IMR-90 (cell line): ENCODE results near the gene SLC39A6. TPM values are rescaled to one million over a fixed set of nuclear protein-coding genes. Genes with fewer than 3 reads are reported as not detected.

Experiments
- ATAC-seq: fragments of 200-7000 bp; cut with Tn5 transposase; 2 replicates; pipeline ENCODE4 v1.9.1; 2020; ENCODE audit warnings: low read depth, mild to moderate bottlenecking, moderate library complexity
- BruUV-seq: library from RNA; stranded (reverse); fragments of 400-500 nt; replicated peaks from 2 replicates; lab custom pipeline; 2021; lab: Mats Ljungman, UMichigan
- CTCF ChIA-PET: fragments of 300-600 bp; formaldehyde crosslinking; extraction: SDS; loops from one replicate; lab custom pipeline; 2021; ENCODE audit warnings: antibody characterized with exemption; lab: Yijun Ruan, JAX
- POLR2A ChIA-PET: fragments of 300-600 bp; sonication (Branson Sonifier 250); formaldehyde crosslinking; loops from one replicate; lab custom pipeline; 2022; ENCODE audit warnings: antibody characterized with exemption; ENCODE audit not compliant: unreplicated experiment; lab: Charles Lee
- DNase-seq: peaks from one replicate; pipeline ENCODE4 v3.0.0; 2013
- H2AFZ ChIP-seq: replicated peaks from 2 replicates; pipeline ENCODE3; 2013; ENCODE audit warnings: low read length, mild to moderate bottlenecking; ENCODE audit not compliant: poor library complexity
- H2AK5ac ChIP-seq: 2 replicates; pipeline ENCODE4 v1.6.1; 2013; ENCODE audit warnings: low read depth, low read length, inconsistent platforms
- H2AK9ac ChIP-seq: replicated peaks from 2 replicates; pipeline ENCODE3; 2013; ENCODE audit warnings: mild to moderate bottlenecking, low read depth, low read length, moderate library complexity; ENCODE audit not compliant: poor library complexity
- H2BK120ac ChIP-seq: 2 replicates; pipeline ENCODE4 v1.6.1; 2013; ENCODE audit warnings: low read depth, low read length, inconsistent platforms
- H2BK15ac ChIP-seq: 3 replicates; pipeline ENCODE4 v1.6.1; 2013; ENCODE audit warnings: low read depth, low read length, inconsistent platforms
- H2BK20ac ChIP-seq: 2 replicates; pipeline ENCODE4 v1.6.1; 2013; ENCODE audit warnings: low read depth, mild to moderate bottlenecking, inconsistent platforms, low read length, moderate library complexity
- H2BK5ac ChIP-seq: 2 replicates; pipeline ENCODE4 v1.6.1; 2013; ENCODE audit warnings: mild to moderate bottlenecking, low read depth, low read length, inconsistent platforms; ENCODE audit not compliant: poor library complexity, severe bottlenecking
- H3K14ac ChIP-seq: replicated peaks from 2 replicates; pipeline ENCODE4 v1.6.1; 2013; ENCODE audit warnings: low read depth, low read length, inconsistent platforms
- H3K18ac ChIP-seq: 2 replicates; pipeline ENCODE4 v1.6.1; 2013; ENCODE audit warnings: low read depth, low read length, control low read depth
- H3K23ac ChIP-seq: 2 replicates; pipeline ENCODE4 v1.6.1; 2013; ENCODE audit warnings: low read depth, low read length, inconsistent platforms
- H3K27ac ChIP-seq: 2 replicates; pipeline ENCODE4 v1.5.1; 2013; ENCODE audit warnings: mild to moderate bottlenecking, control low read depth, low read length; ENCODE audit not compliant: insufficient read depth
- H3K27me3 ChIP-seq: 2 replicates; pipeline ENCODE4 v1.6.1; 2013; ENCODE audit warnings: low read length; ENCODE audit not compliant: control insufficient read depth, insufficient read depth
- H3K36me3 ChIP-seq: 2 replicates; pipeline ENCODE4 v1.6.1; 2013; ENCODE audit warnings: low read length, mixed read lengths; ENCODE audit not compliant: control insufficient read depth, insufficient read depth
- H3K4ac ChIP-seq: 2 replicates; pipeline ENCODE4 v1.6.1; 2013; ENCODE audit warnings: low read depth, low read length, inconsistent platforms
- H3K4me1 ChIP-seq: 2 replicates; pipeline ENCODE4 v1.6.1; 2013; ENCODE audit warnings: low read length, mixed read lengths; ENCODE audit not compliant: control insufficient read depth, insufficient read depth
- H3K4me2 ChIP-seq: 2 replicates; pipeline ENCODE4 v1.6.1; 2013; ENCODE audit warnings: low read depth, mild to moderate bottlenecking, control low read depth, low read length, moderate library complexity
- H3K4me3 ChIP-seq: 2 replicates; pipeline ENCODE4 v1.5.1; 2013; ENCODE audit warnings: low read depth, mild to moderate bottlenecking, control low read depth, low read length, moderate library complexity; ENCODE audit not compliant: insufficient read depth
- H3K56ac ChIP-seq: 2 replicates; pipeline ENCODE4 v1.6.1; 2013; ENCODE audit warnings: low read length, inconsistent platforms; ENCODE audit not compliant: insufficient read depth; ENCODE audit errors: extremely low read depth
- H3K79me1 ChIP-seq, 2 experiments: 2 replicates each; pipeline ENCODE4 v1.6.1; 2013; ENCODE audit warnings: low read length in 2 of 2, inconsistent platforms in 1 of 2, low read depth in 1 of 2
- H3K9ac ChIP-seq: 2 replicates; pipeline ENCODE4 v1.6.1; 2013; ENCODE audit warnings: low read depth, low read length, control low read depth
- H3K9me1 ChIP-seq: 2 replicates; pipeline ENCODE4 v1.6.1; 2013; ENCODE audit warnings: low read length, inconsistent platforms; ENCODE audit not compliant: insufficient read depth
- H3K9me3 ChIP-seq: 2 replicates; pipeline ENCODE4 v1.6.1; 2013; ENCODE audit warnings: low read length; ENCODE audit not compliant: control insufficient read depth, insufficient read depth
- H4K20me1 ChIP-seq: 2 replicates; pipeline ENCODE4 v1.6.1; 2013; ENCODE audit warnings: low read length, inconsistent platforms; ENCODE audit not compliant: insufficient read depth
- H4K5ac ChIP-seq: 2 replicates; pipeline ENCODE4 v1.6.1; 2013; ENCODE audit warnings: mild to moderate bottlenecking, low read depth, low read length, control low read depth
- H4K8ac ChIP-seq, 2 experiments: 2 replicates each; pipeline ENCODE4 v1.6.1; 2013; ENCODE audit warnings: low read depth in 2 of 2, low read length in 2 of 2, control low read depth in 1 of 2, inconsistent platforms in 1 of 2
- H4K91ac ChIP-seq: 2 replicates; pipeline ENCODE4 v1.6.1; 2013; ENCODE audit warnings: low read depth, low read length, inconsistent platforms; ENCODE audit not compliant: insufficient read depth
- BHLHE40 ChIP-seq: fragments of 150-350 bp; IDR thresholded peaks from 2 replicates; pipeline ENCODE4 v1.6.1; 2016; ENCODE audit warnings: mild to moderate bottlenecking, low read depth, low read length
- CEBPB ChIP-seq: IDR thresholded peaks from 2 replicates; pipeline ENCODE4 v1.6.1; 2012; ENCODE audit warnings: low read depth, low read length, improper control_type of control experiment
- CHD1 ChIP-seq: IDR thresholded peaks from 2 replicates; pipeline ENCODE4 v1.6.1; 2012; ENCODE audit warnings: low read depth, low read length, improper control_type of control experiment
- FOS ChIP-seq: fragments of 150-350 bp; IDR thresholded peaks from 2 replicates; pipeline ENCODE4 v1.6.1; 2016; ENCODE audit warnings: low read depth, low read length
- MAFK ChIP-seq: IDR thresholded peaks from 2 replicates; pipeline ENCODE4 v1.6.1; 2012; ENCODE audit warnings: low read depth, low read length, improper control_type of control experiment
- MAZ ChIP-seq: IDR thresholded peaks from 2 replicates; pipeline ENCODE4 v1.6.1; 2012; ENCODE audit warnings: low read depth, mild to moderate bottlenecking, low read length, improper control_type of control experiment, moderate library complexity, borderline replicate concordance
- MXI1 ChIP-seq: IDR thresholded peaks from 2 replicates; pipeline ENCODE4 v1.6.1; 2012; ENCODE audit warnings: low read depth, mild to moderate bottlenecking, low read length, moderate library complexity, borderline replicate concordance
- NFE2L2 ChIP-seq: fragments of 150-350 bp; IDR thresholded peaks from 2 replicates; pipeline ENCODE4 v1.6.1; 2016; ENCODE audit warnings: low read depth, mild to moderate bottlenecking, low read length
- POLR2A ChIP-seq: IDR thresholded peaks from 2 replicates; pipeline ENCODE4 v1.6.1; 2012; ENCODE audit warnings: mild to moderate bottlenecking, low read depth, low read length
- RAD21 ChIP-seq: IDR thresholded peaks from 2 replicates; pipeline ENCODE4 v1.6.1; 2012; ENCODE audit warnings: low read length, improper control_type of control experiment
- RCOR1 ChIP-seq: IDR thresholded peaks from 2 replicates; pipeline ENCODE4 v1.6.1; 2012; ENCODE audit warnings: mild to moderate bottlenecking, low read length, improper control_type of control experiment; ENCODE audit not compliant: insufficient replicate concordance
- RFX5 ChIP-seq: IDR thresholded peaks from 2 replicates; pipeline ENCODE4 v1.8.0; 2012; ENCODE audit warnings: low read depth, mild to moderate bottlenecking, low read length, moderate library complexity
- SMC3 ChIP-seq: fragments of 150-350 bp; IDR thresholded peaks from 2 replicates; pipeline ENCODE4 v1.6.1; 2016; ENCODE audit warnings: low read depth, mild to moderate bottlenecking, antibody characterized with exemption, low read length, moderate library complexity
- WGBS, 2 experiments: methylation state at CpG; one replicate each; pipeline versions ENCODE4 v1.1.5 to v1.1.7; 2013; ENCODE audit warnings: missing lambda C conversion rate in 2 of 2; ENCODE audit not compliant: insufficient read length in 1 of 2; ENCODE audit errors: extremely low coverage in 2 of 2; 5-methylcytosine and 5-hydroxymethylcytosine counted together
- dilution Hi-C: fragments of 300-500 bp; cut with HindIII; formaldehyde crosslinking; loops from one replicate; pipeline ENCODE4 v1.14.3; 2018; ENCODE audit warnings: low sequenced_read_pairs; ENCODE audit not compliant: unreplicated experiment
- in situ Hi-C: fragments of 300-500 bp; cut with MboI; formaldehyde crosslinking; loops from 3 replicates; pipeline ENCODE4 v1.14.3; 2019; ENCODE audit warnings: low sequenced_read_pairs, inconsistent platforms, mixed read lengths
- intact Hi-C: fragments of 100-400 bp; cut with micrococcal nuclease; formaldehyde crosslinking; loops from 2 replicates; pipeline ENCODE4 v1.10.0; 2022
- polyA plus RNA-seq, 3 experiments: library from polyadenylated mRNA; depleted of rRNA; stranded (reverse); fragments of >200 nt; gene quantifications; 2 replicates each; pipeline ENCODE4 v1.2.3, GENCODE V29; 2012; ENCODE audit warnings: low replicate concordance in 1 of 3
- total RNA-seq: library from RNA; depleted of rRNA; stranded (reverse); fragments of >200 nt; gene quantifications from 2 replicates; pipeline ENCODE4 v1.2.3, GENCODE V29; 2012
- TF ChIP-seq, protein P1 (sequence below): conservative IDR thresholded peaks from 2 replicates; pipeline ENCODE4 v1.5.1; 2012; ENCODE audit warnings: mild to moderate bottlenecking, low read depth, low read length, improper control_type of control experiment
- TF ChIP-seq, protein P2 (sequence below): fragments of 150-350 bp; IDR thresholded peaks from 2 replicates; pipeline ENCODE4 v1.6.1; 2016; ENCODE audit warnings: low read depth, mild to moderate bottlenecking, low read length, moderate library complexity, borderline replicate concordance
- TF ChIP-seq, protein P3 (sequence below): fragments of 150-350 bp; IDR thresholded peaks from 2 replicates; pipeline ENCODE4 v1.6.1; 2017; ENCODE audit warnings: mild to moderate bottlenecking, antibody characterized with exemption, low read length, low read depth

The SLC39A6 gene
- total and polyA plus RNA-seq, 2 of the 4 experiments (the other 2 are of a cell fraction) = 48.7 to 91.9 TPM

DNA sequence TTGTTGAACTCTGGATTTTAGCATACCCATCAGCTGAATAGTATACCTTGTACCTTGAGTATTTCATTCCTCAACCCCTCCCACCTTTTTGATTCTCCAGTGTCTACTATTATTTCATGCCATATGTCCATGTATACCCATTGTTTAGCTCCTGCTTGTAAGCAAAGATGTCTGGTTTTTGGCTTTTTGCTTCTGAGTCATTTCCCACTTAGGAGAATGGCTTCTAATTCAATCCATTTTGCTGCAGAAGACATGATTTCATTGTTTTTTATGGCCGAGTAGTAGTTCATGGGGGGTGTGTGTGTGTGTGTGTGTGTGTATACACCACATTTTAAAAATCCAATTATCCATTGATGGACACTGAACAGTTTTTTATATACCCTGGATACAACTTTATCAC is 33.8 kb upstream of the SLC39A6 start:
- CTCF ChIA-PET = no interaction called here
- intact Hi-C loops (no loop called here), in situ Hi-C loops (no loop called here), dilution Hi-C loops (no loop called here)
- Histone ChIP-seq H3K4ac (no peak overlapping the region), H2AK9ac (no peak overlapping the region), H3K27ac (no peak overlapping the region), H3K56ac (no peak overlapping the region), H4K8ac (no peak overlapping the region), H2BK5ac (peak overlapping the region; percentile 17), H3K36me3 (peaks cover 32% of the 10 kb centered on the region), H4K5ac (no peak overlapping the region), H3K9ac (no peak overlapping the region), H3K4me3 (no peak overlapping the region), H3K4me1 (peaks cover 8% of the 10 kb centered on the region), H3K14ac (no peak overlapping the region), H3K9me3 (no peaks in the 10 kb centered on the region), H2AFZ (no peak overlapping the region), H3K4me2 (no peak overlapping the region), H3K18ac (no peak overlapping the region), H4K20me1 (peaks cover 4% of the 10 kb centered on the region; the same call in 1 of the 2 replicates), H3K27me3 (no peaks in the 10 kb centered on the region), H3K9me1 (peaks cover 4% of the 10 kb centered on the region), H3K23ac (no peak overlapping the region), H2BK120ac (no peak overlapping the region), H2BK20ac (no peak overlapping the region), H4K91ac (no peak overlapping the region), H3K79me1 (peaks cover 8 to 40% of the 10 kb centered on the region in 2 experiments), H2AK5ac (no peak overlapping the region), H2BK15ac (no peak overlapping the region)
- POLR2A ChIA-PET = no interaction called here
- no peak for TF ChIP-seq RFX5
- TF ChIP-seq MAZ = no peak
- TF ChIP-seq, protein P1, sequence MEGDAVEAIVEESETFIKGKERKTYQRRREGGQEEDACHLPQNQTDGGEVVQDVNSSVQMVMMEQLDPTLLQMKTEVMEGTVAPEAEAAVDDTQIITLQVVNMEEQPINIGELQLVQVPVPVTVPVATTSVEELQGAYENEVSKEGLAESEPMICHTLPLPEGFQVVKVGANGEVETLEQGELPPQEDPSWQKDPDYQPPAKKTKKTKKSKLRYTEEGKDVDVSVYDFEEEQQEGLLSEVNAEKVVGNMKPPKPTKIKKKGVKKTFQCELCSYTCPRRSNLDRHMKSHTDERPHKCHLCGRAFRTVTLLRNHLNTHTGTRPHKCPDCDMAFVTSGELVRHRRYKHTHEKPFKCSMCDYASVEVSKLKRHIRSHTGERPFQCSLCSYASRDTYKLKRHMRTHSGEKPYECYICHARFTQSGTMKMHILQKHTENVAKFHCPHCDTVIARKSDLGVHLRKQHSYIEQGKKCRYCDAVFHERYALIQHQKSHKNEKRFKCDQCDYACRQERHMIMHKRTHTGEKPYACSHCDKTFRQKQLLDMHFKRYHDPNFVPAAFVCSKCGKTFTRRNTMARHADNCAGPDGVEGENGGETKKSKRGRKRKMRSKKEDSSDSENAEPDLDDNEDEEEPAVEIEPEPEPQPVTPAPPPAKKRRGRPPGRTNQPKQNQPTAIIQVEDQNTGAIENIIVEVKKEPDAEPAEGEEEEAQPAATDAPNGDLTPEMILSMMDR = no peak
- no peak for TF ChIP-seq NFE2L2
- no peak for TF ChIP-seq SMC3
- no peak for TF ChIP-seq MXI1
- TF ChIP-seq RAD21 = no peak
- no peak for TF ChIP-seq CHD1
- no peak for TF ChIP-seq CEBPB
- TF ChIP-seq, protein P2, sequence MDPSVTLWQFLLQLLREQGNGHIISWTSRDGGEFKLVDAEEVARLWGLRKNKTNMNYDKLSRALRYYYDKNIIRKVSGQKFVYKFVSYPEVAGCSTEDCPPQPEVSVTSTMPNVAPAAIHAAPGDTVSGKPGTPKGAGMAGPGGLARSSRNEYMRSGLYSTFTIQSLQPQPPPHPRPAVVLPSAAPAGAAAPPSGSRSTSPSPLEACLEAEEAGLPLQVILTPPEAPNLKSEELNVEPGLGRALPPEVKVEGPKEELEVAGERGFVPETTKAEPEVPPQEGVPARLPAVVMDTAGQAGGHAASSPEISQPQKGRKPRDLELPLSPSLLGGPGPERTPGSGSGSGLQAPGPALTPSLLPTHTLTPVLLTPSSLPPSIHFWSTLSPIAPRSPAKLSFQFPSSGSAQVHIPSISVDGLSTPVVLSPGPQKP = no peak
- no peak for TF ChIP-seq FOS
- TF ChIP-seq, protein P3, sequence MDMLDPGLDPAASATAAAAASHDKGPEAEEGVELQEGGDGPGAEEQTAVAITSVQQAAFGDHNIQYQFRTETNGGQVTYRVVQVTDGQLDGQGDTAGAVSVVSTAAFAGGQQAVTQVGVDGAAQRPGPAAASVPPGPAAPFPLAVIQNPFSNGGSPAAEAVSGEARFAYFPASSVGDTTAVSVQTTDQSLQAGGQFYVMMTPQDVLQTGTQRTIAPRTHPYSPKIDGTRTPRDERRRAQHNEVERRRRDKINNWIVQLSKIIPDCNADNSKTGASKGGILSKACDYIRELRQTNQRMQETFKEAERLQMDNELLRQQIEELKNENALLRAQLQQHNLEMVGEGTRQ = no peak
- TF ChIP-seq BHLHE40 = no peak
- TF ChIP-seq RCOR1 = no peak
- no peak for TF ChIP-seq MAFK
- no peak for TF ChIP-seq POLR2A
- WGBS, 2 experiments = no CpG with 5 or more reads among the region's 1 CpG
- ATAC-seq (no peak), DNase-seq (peak; percentile 26)
- no TSS peak for BruUV-seq
